ENCODE measurements around the gene CARMIL1.

Gene CARMIL1

DNA sequence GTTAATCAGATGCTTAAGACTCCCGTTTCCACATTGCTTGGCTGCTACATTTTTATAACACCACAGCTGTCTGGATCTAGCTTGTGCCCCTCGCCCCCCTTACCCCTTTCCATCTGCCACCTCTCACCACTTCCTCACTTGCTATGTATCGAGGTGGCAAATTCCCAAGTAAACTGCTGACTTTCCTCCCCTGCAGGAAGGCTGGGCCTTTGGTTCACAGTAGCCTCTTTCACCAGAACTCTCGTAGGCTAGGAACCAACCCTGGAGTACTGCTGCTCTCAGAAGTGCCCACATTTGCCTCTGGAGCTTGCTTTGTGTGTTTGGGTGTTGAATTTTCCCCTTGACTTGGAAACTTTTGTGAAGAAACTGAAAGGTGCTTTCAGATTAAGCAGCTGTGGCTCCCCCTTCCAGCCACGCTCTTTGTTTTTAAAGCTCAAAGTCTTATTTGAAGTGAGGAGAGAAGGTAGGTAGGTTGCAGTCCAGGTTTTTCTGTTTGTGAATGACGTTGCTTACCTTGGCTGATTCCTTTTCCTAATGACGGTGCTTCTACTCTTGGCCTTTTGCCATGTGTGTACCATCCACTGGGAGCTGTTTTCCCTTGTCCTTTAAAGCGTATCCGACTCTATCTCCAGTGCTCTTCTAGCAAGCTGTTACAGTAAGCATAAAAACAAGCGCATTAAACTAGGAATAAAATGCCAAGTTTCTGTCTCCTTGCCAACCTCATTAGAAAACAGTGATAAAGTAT is 90.4 kb downstream of the CARMIL1 start:
- no peak overlapping the region for H3K4me2 ChIP-seq (ENCODE audit: low read length, poor library complexity, severe bottlenecking)
- no peak overlapping the region for H2BK120ac ChIP-seq (ENCODE audit: low read depth, low read length)
- no peaks in the 10 kb centered on the region for H3K27me3 ChIP-seq (ENCODE audit: control insufficient read depth in 1 of 2, insufficient read depth in 1 of 2, low read length in 2 of 2)
- no peak overlapping the region for H2AK5ac ChIP-seq (ENCODE audit: low read length, severe bottlenecking)
- H3K23ac ChIP-seq (ENCODE audit: low read length in 2 of 2), result no peak overlapping the region
- no peak overlapping the region for H4K8ac ChIP-seq (ENCODE audit: low read length)
- H2AFZ ChIP-seq (ENCODE audit: low read depth, low read length), result no peak overlapping the region
- no peak overlapping the region for H4K91ac ChIP-seq (ENCODE audit: low read length)
- 79% methylated on average over 9 of the region's 10 CpGs for WGBS
- no peak overlapping the region for H3K4ac ChIP-seq (ENCODE audit: low read depth in 1 of 2, low read length in 2 of 2)
- peak overlapping the region; percentile 74 for H3K9ac ChIP-seq (ENCODE audit: low read length)
- DNase-seq, result no peak
- H2BK12ac ChIP-seq (ENCODE audit: low read length in 2 of 2), result no peak overlapping the region
- H3K4me3 ChIP-seq (ENCODE audit: insufficient read depth in 1 of 2, low read depth in 1 of 2, low read length in 2 of 2), result peak overlapping the region in 1 of 2 experiments; percentile 42
- H3K14ac ChIP-seq (ENCODE audit: low read length in 2 of 2), result no peak overlapping the region
- peaks cover 21% of the 10 kb centered on the region for H3K79me1 ChIP-seq (replicated peaks; ENCODE audit: low read length, poor library complexity, severe bottlenecking)
- H3K27ac ChIP-seq (ENCODE audit: low read length, poor library complexity, severe bottlenecking), result no peak overlapping the region
- H3K9me3 ChIP-seq (ENCODE audit: control insufficient read depth, low read length), result no peaks in the 10 kb centered on the region
- no peak overlapping the region for H3K18ac ChIP-seq (ENCODE audit: low read depth in 1 of 2, low read length in 2 of 2)
- no peak overlapping the region for H2BK5ac ChIP-seq (ENCODE audit: low read depth, low read length, poor library complexity, severe bottlenecking)
- H3K4me1 ChIP-seq (ENCODE audit: control insufficient read depth, insufficient read depth, low read depth, low read length), result peaks cover 6% of the 10 kb centered on the region
- H3K36me3 ChIP-seq (ENCODE audit: control insufficient read depth in 1 of 2, insufficient read depth in 2 of 2, low read depth in 1 of 2, low read length in 2 of 2), result no peaks in the 10 kb centered on the region
- no peak overlapping the region for H2BK15ac ChIP-seq (ENCODE audit: low read depth, poor library complexity, severe bottlenecking)

DNA sequence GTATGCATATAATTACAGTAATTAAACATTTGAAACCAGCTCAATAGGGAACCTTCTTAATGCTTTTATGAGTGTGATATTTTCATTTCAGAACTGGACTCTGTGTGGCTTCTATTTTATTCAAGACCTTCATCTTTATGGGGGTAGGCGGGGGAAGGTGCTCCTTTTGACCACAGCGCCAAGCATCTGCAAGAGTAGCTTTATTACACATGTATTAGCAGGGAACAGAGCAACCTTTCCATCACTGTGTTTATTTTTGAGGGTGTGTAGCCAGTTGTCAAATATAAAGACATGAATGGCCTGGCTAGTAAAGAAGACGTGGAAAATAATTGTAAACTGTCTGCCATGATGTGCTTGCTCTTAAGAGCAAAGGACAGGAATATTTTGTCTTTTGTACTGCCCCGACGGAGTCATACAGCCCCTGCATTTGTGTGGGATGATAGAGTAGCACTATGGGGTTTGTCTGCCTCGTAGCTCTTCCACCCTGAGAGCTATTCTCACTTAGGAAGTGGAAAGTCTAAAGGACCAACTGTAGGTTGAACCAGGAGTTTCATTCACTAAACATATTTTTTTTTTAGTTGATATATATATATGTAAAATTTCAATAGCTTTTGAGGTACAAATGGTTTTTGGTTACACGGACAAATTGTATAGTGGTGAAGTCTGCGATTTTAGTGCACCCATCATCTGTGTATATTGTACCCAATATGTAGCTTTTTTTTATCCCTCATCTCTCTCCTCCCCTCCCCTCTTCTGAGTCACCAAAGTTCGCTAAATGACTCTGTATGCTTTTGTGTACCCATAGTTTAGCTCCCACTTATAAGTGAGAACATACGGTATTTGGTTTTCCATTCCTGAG is 91.2 kb downstream of the CARMIL1 start:
- Histone ChIP-seq H4K91ac (ENCODE audit: low read length) (no peak overlapping the region), H3K18ac (ENCODE audit: low read depth in 1 of 2, low read length in 2 of 2) (no peak overlapping the region), H3K79me1 (replicated peaks; ENCODE audit: low read length, poor library complexity, severe bottlenecking) (peaks cover 18% of the 10 kb centered on the region), H3K14ac (ENCODE audit: low read length in 2 of 2) (no peak overlapping the region), H2BK5ac (ENCODE audit: low read depth, low read length, poor library complexity, severe bottlenecking) (no peak overlapping the region), H3K27me3 (ENCODE audit: control insufficient read depth in 1 of 2, insufficient read depth in 1 of 2, low read length in 2 of 2) (no peaks in the 10 kb centered on the region), H3K4me2 (ENCODE audit: low read length, poor library complexity, severe bottlenecking) (no peak overlapping the region), H3K23ac (ENCODE audit: low read length in 2 of 2) (no peak overlapping the region), H2BK15ac (ENCODE audit: low read depth, poor library complexity, severe bottlenecking) (no peak overlapping the region), H3K36me3 (ENCODE audit: control insufficient read depth in 1 of 2, insufficient read depth in 2 of 2, low read depth in 1 of 2, low read length in 2 of 2) (no peaks in the 10 kb centered on the region), H4K8ac (ENCODE audit: low read length) (no peak overlapping the region), H2BK12ac (ENCODE audit: low read length in 2 of 2) (no peak overlapping the region), H2BK120ac (ENCODE audit: low read depth, low read length) (no peak overlapping the region), H3K9me3 (ENCODE audit: control insufficient read depth, low read length) (no peaks in the 10 kb centered on the region), H3K4me1 (ENCODE audit: control insufficient read depth, insufficient read depth, low read depth, low read length) (peaks cover 6% of the 10 kb centered on the region), H3K4me3 (ENCODE audit: insufficient read depth in 1 of 2, low read depth in 1 of 2, low read length in 2 of 2) (no peak overlapping the region), H3K4ac (ENCODE audit: low read depth in 1 of 2, low read length in 2 of 2) (no peak overlapping the region), H3K27ac (ENCODE audit: low read length, poor library complexity, severe bottlenecking) (no peak overlapping the region), H2AK5ac (ENCODE audit: low read length, severe bottlenecking) (no peak overlapping the region), H2AFZ (ENCODE audit: low read depth, low read length) (no peak overlapping the region), H3K9ac (ENCODE audit: low read length) (no peak overlapping the region)
- 90% methylated on average over 8 of the region's 10 CpGs for WGBS
- DNase-seq, result no peak

- no peak overlapping the region for H3K4ac ChIP-seq (ENCODE audit: low read depth in 1 of 2, low read length in 2 of 2)
- H3K36me3 ChIP-seq (ENCODE audit: control insufficient read depth in 1 of 2, insufficient read depth in 2 of 2, low read depth in 1 of 2, low read length in 2 of 2), result no peaks in the 10 kb centered on the region
- WGBS, result 92% methylated on average over 1 of the region's 2 CpGs
- H2BK120ac ChIP-seq (ENCODE audit: low read depth, low read length), result no peak overlapping the region
- H2BK15ac ChIP-seq (ENCODE audit: low read depth, poor library complexity, severe bottlenecking), result no peak overlapping the region
- no peak overlapping the region for H2BK5ac ChIP-seq (ENCODE audit: low read depth, low read length, poor library complexity, severe bottlenecking)
- no peak overlapping the region for H4K91ac ChIP-seq (ENCODE audit: low read length)
- H3K4me3 ChIP-seq (ENCODE audit: insufficient read depth in 1 of 2, low read depth in 1 of 2, low read length in 2 of 2), result no peak overlapping the region
- no peak overlapping the region for H4K8ac ChIP-seq (ENCODE audit: low read length)
- no peak overlapping the region for H3K4me2 ChIP-seq (ENCODE audit: low read length, poor library complexity, severe bottlenecking)
- H3K79me1 ChIP-seq (replicated peaks; ENCODE audit: low read length, poor library complexity, severe bottlenecking), result peaks cover 14% of the 10 kb centered on the region
- H2AFZ ChIP-seq (ENCODE audit: low read depth, low read length), result no peak overlapping the region
- no peak for DNase-seq
- no peak overlapping the region for H3K27ac ChIP-seq (ENCODE audit: low read length, poor library complexity, severe bottlenecking)
- no peak overlapping the region for H3K18ac ChIP-seq (ENCODE audit: low read depth in 1 of 2, low read length in 2 of 2)
- H3K9ac ChIP-seq (ENCODE audit: low read length), result no peak overlapping the region
- H3K9me3 ChIP-seq (ENCODE audit: control insufficient read depth, low read length), result no peaks in the 10 kb centered on the region
- no peak overlapping the region for H2BK12ac ChIP-seq (ENCODE audit: low read length in 2 of 2)
- H3K23ac ChIP-seq (ENCODE audit: low read length in 2 of 2), result no peak overlapping the region
- H3K4me1 ChIP-seq (ENCODE audit: control insufficient read depth, insufficient read depth, low read depth, low read length), result peaks cover 6% of the 10 kb centered on the region
- H3K14ac ChIP-seq (ENCODE audit: low read length in 2 of 2), result no peak overlapping the region
- H3K27me3 ChIP-seq (ENCODE audit: control insufficient read depth in 1 of 2, insufficient read depth in 1 of 2, low read length in 2 of 2), result no peaks in the 10 kb centered on the region
- no peak overlapping the region for H2AK5ac ChIP-seq (ENCODE audit: low read length, severe bottlenecking)
Measured at GRCh38 chr6:25371037-25371347, 91.8 kb downstream of the CARMIL1 start.

DNA sequence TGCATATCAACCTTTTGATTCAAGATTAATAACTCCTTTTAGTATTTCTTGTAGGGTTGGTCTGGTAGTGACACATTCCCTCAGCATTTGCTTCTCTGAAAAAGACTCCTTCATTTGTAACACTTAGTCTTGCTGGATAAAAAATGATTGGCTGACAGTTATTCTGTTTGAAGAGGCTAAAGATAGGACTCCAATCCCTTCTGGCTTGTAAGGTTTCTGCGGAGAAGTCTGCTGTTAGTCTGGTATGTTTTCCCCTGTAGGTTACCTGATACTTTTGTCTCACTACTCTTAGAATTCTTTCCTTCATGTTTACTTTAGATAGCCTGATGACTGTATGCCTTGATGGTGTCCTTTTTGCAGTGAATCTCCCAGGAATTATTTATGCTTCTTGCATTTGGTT is 96.0 kb downstream of the CARMIL1 start:
- no peak overlapping the region for H3K14ac ChIP-seq (ENCODE audit: low read length in 2 of 2)
- H3K4me2 ChIP-seq (ENCODE audit: low read length, poor library complexity, severe bottlenecking), result no peak overlapping the region
- H2BK12ac ChIP-seq (ENCODE audit: low read length in 2 of 2), result no peak overlapping the region
- no peak overlapping the region for H2BK120ac ChIP-seq (ENCODE audit: low read depth, low read length)
- no peaks in the 10 kb centered on the region for H3K9me3 ChIP-seq (ENCODE audit: control insufficient read depth, low read length)
- no peak overlapping the region for H3K27ac ChIP-seq (ENCODE audit: low read length, poor library complexity, severe bottlenecking)
- no peak overlapping the region for H2BK5ac ChIP-seq (ENCODE audit: low read depth, low read length, poor library complexity, severe bottlenecking)
- H3K36me3 ChIP-seq (ENCODE audit: control insufficient read depth in 1 of 2, insufficient read depth in 2 of 2, low read depth in 1 of 2, low read length in 2 of 2), result no peaks in the 10 kb centered on the region
- no peak overlapping the region for H2BK15ac ChIP-seq (ENCODE audit: low read depth, poor library complexity, severe bottlenecking)
- no peak overlapping the region for H3K4ac ChIP-seq (ENCODE audit: low read depth in 1 of 2, low read length in 2 of 2)
- no peaks in the 10 kb centered on the region for H3K27me3 ChIP-seq (ENCODE audit: control insufficient read depth in 1 of 2, insufficient read depth in 1 of 2, low read length in 2 of 2)
- DNase-seq, result no peak
- no peak overlapping the region for H3K9ac ChIP-seq (ENCODE audit: low read length)
- no peak overlapping the region for H3K23ac ChIP-seq (ENCODE audit: low read length in 2 of 2)
- no peak overlapping the region for H4K8ac ChIP-seq (ENCODE audit: low read length)
- H2AFZ ChIP-seq (ENCODE audit: low read depth, low read length), result no peak overlapping the region
- H3K18ac ChIP-seq (ENCODE audit: low read depth in 1 of 2, low read length in 2 of 2), result no peak overlapping the region
- H3K4me1 ChIP-seq (ENCODE audit: control insufficient read depth, insufficient read depth, low read depth, low read length), result no peaks in the 10 kb centered on the region
- WGBS, result no CpG with 5 or more reads among the region's 1 CpG
- H3K4me3 ChIP-seq (ENCODE audit: insufficient read depth in 1 of 2, low read depth in 1 of 2, low read length in 2 of 2), result no peak overlapping the region
- peaks cover 27% of the 10 kb centered on the region for H3K79me1 ChIP-seq (replicated peaks; ENCODE audit: low read length, poor library complexity, severe bottlenecking)
- no peak overlapping the region for H2AK5ac ChIP-seq (ENCODE audit: low read length, severe bottlenecking)
- no peak overlapping the region for H4K91ac ChIP-seq (ENCODE audit: low read length)
